Caco-2 (cell line): ENCODE measurements around the gene CERT1. TPM values are rescaled to one million over a fixed set of nuclear protein-coding genes. Genes with fewer than 3 reads are reported as not detected.
"Not testable (repeated sequence)": the region's sequence is repeated elsewhere in the genome, so short reads cannot be mapped to it uniquely, and the experiment has no call there.

Experiments
- BruUV-seq: library from RNA; stranded (reverse); fragments of 400-500 nt; replicated peaks from 2 replicates; lab custom pipeline; 2021; lab: Mats Ljungman, UMichigan
- CTCF ChIA-PET: fragments of 300-600 bp; sonication (Branson Sonifier 250); formaldehyde crosslinking; loops from one replicate; lab custom pipeline; 2022; ENCODE audit warnings: antibody characterized with exemption; lab: Charles Lee
- POLR2A ChIA-PET: fragments of 300-600 bp; sonication (Branson Sonifier 250); formaldehyde crosslinking; loops from one replicate; lab custom pipeline; 2022; ENCODE audit warnings: antibody characterized with exemption; lab: Charles Lee
- DNase-seq, 2 experiments: peaks; one replicate each; pipeline versions ENCODE4 v3.0.0 to v3.0.0-alpha.2; 2020 to 2022
- H3K27me3 ChIP-seq: replicated peaks from 2 replicates; pipeline ENCODE4 v1.6.0; 2011; ENCODE audit warnings: low read length; ENCODE audit not compliant: control insufficient read depth, insufficient read depth
- H3K36me3 ChIP-seq: 2 replicates; pipeline ENCODE4 v1.5.1; 2011; ENCODE audit warnings: low read length; ENCODE audit not compliant: control insufficient read depth, insufficient read depth
- H3K4me1 ChIP-seq: fragments of 250-450 bp; sonication (Bioruptor Pico); 2 replicates; pipeline ENCODE4 v1.5.1; 2020; ENCODE audit warnings: mild to moderate bottlenecking
- H3K4me3 ChIP-seq: 2 replicates; pipeline ENCODE4 v1.5.1; 2011; ENCODE audit warnings: low read depth, mild to moderate bottlenecking, control low read depth, low read length
- H3K9me3 ChIP-seq: fragments of 250-450 bp; sonication (Bioruptor Pico); 2 replicates; pipeline ENCODE4 v1.5.1; 2020; ENCODE audit warnings: mild to moderate bottlenecking, moderate library complexity
- H3K27ac Mint-ChIP-seq: one replicate; pipeline ENCODE4 v1.8.0; 2022; ENCODE audit warnings: mixed read lengths; ENCODE audit not compliant: unreplicated experiment
- H3K27me3 Mint-ChIP-seq: one replicate; pipeline ENCODE4 v1.8.0; 2022; ENCODE audit warnings: mixed read lengths; ENCODE audit not compliant: insufficient read depth, unreplicated experiment
- H3K36me3 Mint-ChIP-seq: one replicate; pipeline ENCODE4 v1.8.0; 2022; ENCODE audit warnings: mild to moderate bottlenecking, mixed read lengths; ENCODE audit not compliant: insufficient read depth, unreplicated experiment
- H3K4me1 Mint-ChIP-seq: one replicate; pipeline ENCODE4 v1.8.0; 2022; ENCODE audit warnings: low read depth, mixed read lengths; ENCODE audit not compliant: unreplicated experiment
- H3K4me3 Mint-ChIP-seq: one replicate; pipeline ENCODE4 v1.8.0; 2022; ENCODE audit warnings: mild to moderate bottlenecking, moderate library complexity, mixed read lengths; ENCODE audit not compliant: unreplicated experiment
- H3K9me3 Mint-ChIP-seq: one replicate; pipeline ENCODE4 v1.8.0; 2022; ENCODE audit warnings: mixed read lengths; ENCODE audit not compliant: unreplicated experiment
- intact Hi-C: fragments of 100-400 bp; cut with micrococcal nuclease; formaldehyde crosslinking; loops from one replicate; pipeline ENCODE4 v1.10.0; 2022; ENCODE audit not compliant: unreplicated experiment
- total RNA-seq: library from RNA; stranded (reverse); gene quantifications from 2 replicates; pipeline ENCODE4 v1.2.3, GENCODE V29; 2022
- TF ChIP-seq, protein P1 (sequence below), 2 experiments: fragments of 200-600 bp in 1 of 2; IDR thresholded peaks; 1 replicate in 1 of 2; 2 replicates in 1 of 2; pipeline versions ENCODE4 v1.5.1 to v1.8.0; 2011 to 2022; ENCODE audit warnings: antibody characterized with exemption in 1 of 2, control low read depth in 1 of 2, inconsistent platforms in 1 of 2, low read depth in 1 of 2, low read length in 1 of 2, mild to moderate bottlenecking in 1 of 2, moderate library complexity in 1 of 2; ENCODE audit not compliant: insufficient read depth in 1 of 2, severe bottlenecking in 1 of 2, unreplicated experiment in 1 of 2

The CERT1 gene
- total RNA-seq, 1 experiment from 2014 or later: 44.3 TPM

DNA sequence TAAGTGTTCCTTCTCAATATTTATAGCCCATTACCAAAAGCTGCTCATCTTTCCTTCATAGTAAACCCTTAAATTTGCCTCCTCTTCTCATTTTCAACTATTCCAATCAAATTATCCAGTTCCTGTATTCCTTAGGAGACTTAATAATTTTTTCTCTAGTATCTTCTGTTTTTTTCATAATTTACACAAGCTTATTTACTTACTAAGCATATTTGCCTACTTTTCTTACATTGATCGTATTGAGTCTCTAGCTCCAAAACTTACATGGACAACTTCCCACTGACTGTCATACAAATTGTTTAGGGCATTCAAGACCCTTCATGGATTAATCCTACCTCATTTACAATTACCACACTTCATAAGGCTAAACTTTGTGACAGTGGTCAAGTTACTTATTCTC, 3.6 kb downstream of the CERT1 start:
- Mint-ChIP-seq H3K27me3 (no peaks in the 10 kb centered on the region), H3K27ac (no peak overlapping the region), H3K36me3 (peaks cover 13% of the 10 kb centered on the region), H3K9me3 (no peaks in the 10 kb centered on the region), H3K4me1 (peaks cover 21% of the 10 kb centered on the region), H3K4me3 (no peak overlapping the region)
- peaks cover 5% of the 10 kb centered on the region for H3K4me1 ChIP-seq
- H3K27me3 ChIP-seq: no peaks in the 10 kb centered on the region
- no peaks in the 10 kb centered on the region for H3K9me3 ChIP-seq
- BruUV-seq: no TSS peak
- H3K4me3 ChIP-seq: no peak overlapping the region
- DNase-seq: no peak
- no peaks in the 10 kb centered on the region for H3K36me3 ChIP-seq
- ChIA-PET POLR2A (no interaction called here), CTCF (interaction anchor here (0.6 kb wide), 1 partner anchor 41 kb away, joined by 3 read pairs; no protein-coding TSS in a partner anchor)
- intact Hi-C loops: no loop called here
- TF ChIP-seq, protein P1, sequence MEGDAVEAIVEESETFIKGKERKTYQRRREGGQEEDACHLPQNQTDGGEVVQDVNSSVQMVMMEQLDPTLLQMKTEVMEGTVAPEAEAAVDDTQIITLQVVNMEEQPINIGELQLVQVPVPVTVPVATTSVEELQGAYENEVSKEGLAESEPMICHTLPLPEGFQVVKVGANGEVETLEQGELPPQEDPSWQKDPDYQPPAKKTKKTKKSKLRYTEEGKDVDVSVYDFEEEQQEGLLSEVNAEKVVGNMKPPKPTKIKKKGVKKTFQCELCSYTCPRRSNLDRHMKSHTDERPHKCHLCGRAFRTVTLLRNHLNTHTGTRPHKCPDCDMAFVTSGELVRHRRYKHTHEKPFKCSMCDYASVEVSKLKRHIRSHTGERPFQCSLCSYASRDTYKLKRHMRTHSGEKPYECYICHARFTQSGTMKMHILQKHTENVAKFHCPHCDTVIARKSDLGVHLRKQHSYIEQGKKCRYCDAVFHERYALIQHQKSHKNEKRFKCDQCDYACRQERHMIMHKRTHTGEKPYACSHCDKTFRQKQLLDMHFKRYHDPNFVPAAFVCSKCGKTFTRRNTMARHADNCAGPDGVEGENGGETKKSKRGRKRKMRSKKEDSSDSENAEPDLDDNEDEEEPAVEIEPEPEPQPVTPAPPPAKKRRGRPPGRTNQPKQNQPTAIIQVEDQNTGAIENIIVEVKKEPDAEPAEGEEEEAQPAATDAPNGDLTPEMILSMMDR (IDR thresholded peaks at IDR 0.05; ENCODE audit: insufficient read depth in 1 of 2, low read depth in 1 of 2, low read length in 1 of 2, severe bottlenecking in 1 of 2, unreplicated experiment in 1 of 2): no peak

DNA sequence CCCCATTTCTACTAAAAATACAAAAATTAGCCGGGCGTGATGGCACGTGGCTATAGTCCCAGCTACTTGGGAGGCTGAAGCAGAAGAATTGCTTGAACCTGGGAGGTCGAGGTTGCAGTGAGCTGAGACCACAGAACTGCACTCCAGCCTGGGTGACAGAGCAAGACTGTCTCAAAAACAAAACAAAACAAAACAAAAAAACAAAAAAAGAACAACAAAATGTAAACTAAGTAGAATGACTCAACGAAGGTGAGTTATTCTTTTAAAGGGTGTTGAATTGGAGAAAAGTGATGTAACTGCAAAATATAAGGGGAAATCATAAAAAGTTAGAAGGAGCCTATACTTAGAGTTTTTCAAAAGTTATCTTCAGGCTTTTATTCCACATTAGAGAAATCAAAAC, 6.3 kb downstream of the CERT1 start:
- H3K27me3 ChIP-seq, H3K36me3 ChIP-seq, H3K9me3 ChIP-seq, H3K27ac Mint-ChIP-seq, DNase-seq, H3K4me1 ChIP-seq, intact Hi-C loops, POLR2A ChIA-PET, H3K9me3 Mint-ChIP-seq, BruUV-seq, H3K4me3 Mint-ChIP-seq, CTCF ChIA-PET, H3K4me3 ChIP-seq, H3K27me3 Mint-ChIP-seq: not testable (repeated sequence)
- Mint-ChIP-seq H3K4me1 (peaks cover 14% of the 10 kb centered on the region), H3K36me3 (peaks cover 19% of the 10 kb centered on the region)

DNA sequence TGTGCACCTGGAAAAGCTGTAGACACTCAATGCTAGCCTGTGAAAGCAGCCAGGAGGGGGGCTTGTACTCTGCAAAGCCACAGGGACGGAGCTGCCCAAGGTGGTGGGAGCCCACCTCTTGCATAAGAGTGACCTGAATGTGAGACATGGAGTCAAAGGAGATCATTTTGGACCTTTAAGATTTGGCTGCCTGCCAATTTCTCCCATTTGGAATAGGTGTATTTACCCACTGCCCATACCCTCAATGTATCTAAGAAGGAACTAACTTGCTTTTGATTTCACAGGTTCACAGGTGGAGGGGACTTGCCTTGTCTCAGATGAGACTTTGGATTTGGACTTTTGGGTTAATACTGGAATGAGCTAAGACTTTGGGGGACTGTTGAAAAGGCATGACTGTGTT, 12.6 kb downstream of the CERT1 start:
- H3K27me3 Mint-ChIP-seq, H3K4me1 ChIP-seq, BruUV-seq, POLR2A ChIA-PET, H3K4me3 ChIP-seq, H3K4me1 Mint-ChIP-seq, DNase-seq, H3K9me3 Mint-ChIP-seq, intact Hi-C loops, CTCF ChIA-PET, H3K27me3 ChIP-seq, H3K36me3 ChIP-seq, H3K9me3 ChIP-seq, H3K4me3 Mint-ChIP-seq, H3K27ac Mint-ChIP-seq: not testable (repeated sequence)
- peaks cover 30% of the 10 kb centered on the region for H3K36me3 Mint-ChIP-seq

DNA sequence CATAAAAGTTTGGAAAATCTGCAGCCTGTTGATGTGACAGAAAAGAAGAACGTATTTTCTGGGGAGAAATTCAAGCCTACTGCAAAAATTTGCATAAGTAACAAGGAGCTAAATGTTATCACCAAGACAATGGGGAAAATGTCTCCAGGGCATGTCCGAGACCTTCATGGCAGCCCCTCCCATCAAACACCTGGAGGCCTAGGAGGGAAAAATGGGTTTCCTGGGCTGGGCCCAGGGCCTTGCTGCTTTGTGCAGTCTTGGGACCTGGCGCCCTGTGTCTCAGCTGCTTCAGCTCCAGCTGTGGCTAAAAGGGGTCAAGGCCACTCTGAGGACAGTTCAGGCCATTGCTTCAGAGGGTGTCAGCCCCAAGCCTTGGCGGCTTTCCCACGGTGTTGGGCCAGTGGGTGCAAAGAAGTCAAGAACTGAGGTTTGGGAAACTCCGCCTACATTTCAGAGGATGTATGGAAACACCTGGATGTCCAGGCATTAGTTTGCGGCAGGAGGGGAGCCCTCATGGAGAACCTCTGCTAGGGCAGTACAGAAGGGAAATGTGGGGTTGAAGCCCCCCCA, 13.1 kb downstream of the CERT1 start:
- ChIA-PET CTCF (no interaction called here), POLR2A (no interaction called here)
- no TSS peak for BruUV-seq

More for the DNA sequence above, 13.1 kb downstream of the CERT1 start:
- no peaks in the 10 kb centered on the region for H3K4me1 ChIP-seq
- Mint-ChIP-seq H3K9me3 (no peaks in the 10 kb centered on the region), H3K4me3 (no peak overlapping the region), H3K27ac (no peak overlapping the region), H3K27me3 (no peaks in the 10 kb centered on the region), H3K36me3 (peaks cover 30% of the 10 kb centered on the region), H3K4me1 (no peaks in the 10 kb centered on the region)
- intact Hi-C loops: no loop called here
- no peak overlapping the region for H3K4me3 ChIP-seq
- H3K27me3 ChIP-seq: no peaks in the 10 kb centered on the region
- no peaks in the 10 kb centered on the region; the same call in 1 of the 2 replicates for H3K36me3 ChIP-seq
- no peaks in the 10 kb centered on the region for H3K9me3 ChIP-seq
- TF ChIP-seq, protein P1 (IDR thresholded peaks at IDR 0.05; ENCODE audit: insufficient read depth in 1 of 2, low read depth in 1 of 2, low read length in 1 of 2, severe bottlenecking in 1 of 2, unreplicated experiment in 1 of 2): no peak
- no peak for DNase-seq
